Large intestine (tissue), 3 donors: ENCODE measurements around the gene HSPA4. TPM values are rescaled to one million over a fixed set of nuclear protein-coding genes. Genes with fewer than 3 reads are reported as not detected.

ENCODE experiments used
- DNase-seq, 2 donors: peaks; one replicate each; pipeline versions ENCODE4 v3.0.0 to v3.0.0-alpha.2; 2013
- H3K27ac ChIP-seq: one replicate; pipeline ENCODE4 v1.5.1; 2013; ENCODE audit warnings: low read length
- H3K27me3 ChIP-seq: 2 replicates; pipeline ENCODE4 v1.6.1; 2013; ENCODE audit warnings: low read length; ENCODE audit not compliant: control insufficient read depth, insufficient read depth
- H3K36me3 ChIP-seq: 2 replicates; pipeline ENCODE4 v1.6.1; 2013; ENCODE audit warnings: low read length; ENCODE audit not compliant: control insufficient read depth, insufficient read depth
- H3K4me1 ChIP-seq: one replicate; pipeline ENCODE4 v1.6.1; 2013; ENCODE audit warnings: low read length; ENCODE audit not compliant: control insufficient read depth, insufficient read depth
- H3K4me3 ChIP-seq: one replicate; pipeline ENCODE4 v1.5.1; 2013; ENCODE audit warnings: low read length
- H3K9me3 ChIP-seq: one replicate; pipeline ENCODE4 v1.6.1; 2013; ENCODE audit warnings: mild to moderate bottlenecking, low read depth, low read length, moderate library complexity; ENCODE audit not compliant: control insufficient read depth
- WGBS: methylation state at CpG from one replicate; pipeline ENCODE4 v1.1.5; 2013; ENCODE audit warnings: low lambda C conversion rate; ENCODE audit not compliant: insufficient coverage; 5-methylcytosine and 5-hydroxymethylcytosine counted together
- polyA plus RNA-seq: library from polyadenylated mRNA; unstranded; fragments of 120-200 nt; gene quantifications from one replicate; pipeline ENCODE4 v1.2.1, GENCODE V29; 2013

HSPA4 gene
- polyA plus RNA-seq, 1 donor = 68.3 TPM

DNA sequence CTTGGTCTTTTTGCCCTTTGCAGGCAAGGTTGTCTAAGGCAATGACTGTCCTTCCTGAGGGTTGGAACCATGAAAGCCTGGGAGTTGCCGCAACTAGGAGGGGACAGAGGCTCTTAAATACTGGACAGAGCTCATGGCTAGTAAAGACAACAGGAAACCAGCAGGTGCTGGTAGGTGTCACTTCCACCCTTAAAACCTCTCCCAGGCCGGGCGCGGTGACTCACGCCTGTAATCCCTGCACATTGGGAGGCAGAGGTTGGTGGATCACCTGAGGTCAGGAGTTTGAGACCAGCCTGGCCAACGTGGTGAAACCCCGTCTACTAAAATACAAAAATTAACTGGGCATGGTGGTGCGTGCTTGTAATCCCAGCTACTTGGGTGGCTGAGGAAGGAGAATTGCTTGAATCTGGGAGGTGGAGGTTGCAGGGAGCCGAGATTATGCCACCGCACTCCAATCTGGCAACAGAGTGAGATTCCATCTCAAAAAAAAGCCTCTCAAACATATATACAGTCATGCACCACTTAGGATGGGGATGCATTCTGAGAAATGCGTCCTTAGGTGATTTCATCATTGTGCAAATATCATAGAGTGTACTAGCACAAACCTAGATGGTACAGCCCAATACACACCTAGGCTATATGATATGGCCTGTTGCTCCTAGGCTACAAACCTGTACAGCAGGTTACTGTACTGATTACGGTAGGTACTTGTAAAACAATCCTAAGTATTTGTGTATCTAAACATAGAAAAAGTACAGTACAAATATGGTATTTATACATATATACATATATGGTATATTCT is 102.7 kb downstream of the HSPA4 start:
- 100% methylated on average over 2 of the region's 12 CpGs for WGBS

DNA sequence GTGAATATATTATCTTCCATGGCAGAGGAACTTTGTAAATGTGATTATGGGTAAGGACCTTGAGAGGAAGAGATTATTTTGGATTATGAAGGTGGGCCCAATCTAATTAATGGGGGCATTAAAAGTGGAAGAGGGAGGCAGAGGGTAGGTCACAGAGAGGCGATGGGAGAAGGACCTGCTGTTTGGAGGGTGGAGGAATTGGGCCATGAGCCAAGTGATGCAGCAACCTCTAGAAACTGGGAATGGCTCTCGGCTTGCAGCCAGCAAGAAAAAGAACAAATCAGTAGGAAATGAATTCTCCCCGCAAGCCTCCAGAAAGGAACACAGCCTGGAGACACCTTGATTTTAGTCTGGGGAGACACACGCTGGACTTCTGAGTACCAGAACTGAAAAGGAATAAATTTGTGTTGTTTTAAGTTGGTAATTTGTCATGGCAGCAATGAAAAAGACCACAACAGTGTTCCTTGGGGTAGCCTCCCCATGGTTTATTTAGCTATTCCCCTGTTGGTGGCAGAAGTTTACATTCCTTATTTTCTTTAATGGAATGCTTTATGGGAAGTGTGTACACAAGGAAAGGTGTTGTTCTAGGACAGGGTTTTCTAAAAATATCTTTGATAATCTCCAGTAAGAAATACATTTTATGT is 103.6 kb downstream of the HSPA4 start:
- Histone ChIP-seq H3K9me3 (no peaks in the 10 kb centered on the region), H3K36me3 (no peaks in the 10 kb centered on the region), H3K27me3 (peaks cover 3% of the 10 kb centered on the region), H3K4me1 (no peaks in the 10 kb centered on the region), H3K27ac (no peak overlapping the region), H3K4me3 (no peak overlapping the region)
- WGBS = no CpG with 5 or more reads among the region's 4 CpGs
- DNase-seq = no peak

More for the DNA sequence above, 102.7 kb downstream of the HSPA4 start:
- Histone ChIP-seq H3K4me1 (no peaks in the 10 kb centered on the region), H3K27me3 (peaks cover 3% of the 10 kb centered on the region), H3K4me3 (no peak overlapping the region), H3K36me3 (no peaks in the 10 kb centered on the region), H3K27ac (no peak overlapping the region), H3K9me3 (no peaks in the 10 kb centered on the region)
- DNase-seq = no peak

Other genes starting within 250 kb of the HSPA4 start
- gene SOWAHA, start 238.7 kb upstream of the HSPA4 start, polyA plus RNA-seq = 54.3 TPM
- gene SHROOM1, start 221.4 kb upstream of the HSPA4 start, polyA plus RNA-seq = 15.9 TPM
- gene GDF9, start 185.5 kb upstream of the HSPA4 start, polyA plus RNA-seq = 0.51 TPM
- 258 TPM for gene UQCRQ, start 185.4 kb upstream of the HSPA4 start, polyA plus RNA-seq
- 12.3 TPM for gene LEAP2, start 178.3 kb upstream of the HSPA4 start, polyA plus RNA-seq
- 49.1 TPM for gene AFF4, start 88.4 kb upstream of the HSPA4 start, polyA plus RNA-seq
- 25.3 TPM for gene ZCCHC10, start 25.5 kb upstream of the HSPA4 start, polyA plus RNA-seq